HG03159 (cell line): ENCODE results near the gene CAV1.

ENCODE experiments used
- ATAC-seq: cut with Tn5 transposase; IDR thresholded peaks from one replicate; pipeline ENCODE4 v1.9.1; 2021; ENCODE audit warnings: mild to moderate bottlenecking, moderate library complexity; ENCODE audit not compliant: unreplicated experiment

CAV1 gene

DNA sequence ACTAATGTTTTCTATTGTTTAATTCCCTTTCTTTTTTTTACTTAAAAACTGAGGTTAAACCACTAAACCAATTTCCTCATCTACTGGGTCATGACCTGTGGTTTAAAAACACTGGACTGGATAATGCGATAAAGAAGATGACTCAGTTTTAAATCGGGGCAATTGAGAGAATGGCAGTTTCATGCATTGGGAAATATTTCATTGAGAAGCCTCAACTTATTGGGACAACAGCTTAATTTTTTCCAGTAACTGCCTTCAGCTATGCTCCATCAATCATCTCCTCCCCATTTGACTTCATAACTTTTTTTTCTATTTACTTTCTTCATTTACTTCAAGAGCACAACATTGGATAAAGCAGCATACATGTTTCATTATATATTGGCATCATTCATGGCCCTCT lies 85.4 kb downstream of the CAV1 start:
- no peak for ATAC-seq

DNA sequence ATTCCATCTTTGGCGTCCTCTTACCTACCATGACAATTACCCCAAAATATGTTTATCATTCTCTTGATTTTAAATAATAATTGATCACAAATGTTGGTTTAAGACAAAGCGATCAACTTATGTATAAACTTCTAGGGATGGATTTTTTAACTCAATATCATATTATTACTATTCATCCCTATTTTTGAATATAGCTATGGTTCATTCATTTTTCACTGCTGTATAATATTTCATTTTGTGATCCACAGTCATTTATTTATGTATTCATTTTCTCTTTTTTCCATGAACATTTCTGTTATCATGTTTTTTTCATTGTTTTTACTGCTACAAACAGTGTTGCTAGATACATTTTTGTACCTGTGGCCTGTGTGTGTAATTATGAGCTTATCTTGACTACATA lies 85.9 kb downstream of the CAV1 start:
- no peak for ATAC-seq
